ENCODE results near the gene WAPL.

The WAPL gene

GRCh38 chr10:86388119-86388704 is 133.4 kb downstream of the WAPL start:
- no peak for DNase-seq

- DNase-seq, result no peak
These were observed 134.3 kb downstream of the WAPL start for GRCh38 chr10:86387178-86387794.

GRCh38 chr10:86385806-86386205 is 135.8 kb downstream of the WAPL start:
- no peak for DNase-seq
